K562 (cell line): ENCODE measurements around the gene RECQL5. TPM values are rescaled to one million over a fixed set of nuclear protein-coding genes. Genes with fewer than 3 reads are reported as not detected.
A peak's percentile ranks its signal among the peaks of the same experiment; 100 is the strongest.

Experiments
- ATAC-seq: fragments of 200-7000 bp; cut with Tn5 transposase; 3 replicates; pipeline ENCODE4 v1.9.1; 2020; ENCODE audit warnings: moderate library complexity
- BruUV-seq: library from RNA; stranded (reverse); fragments of 400-500 nt; replicated peaks from 2 replicates; lab custom pipeline; 2021; lab: Mats Ljungman, UMichigan
- CTCF ChIA-PET: fragments of 300-600 bp; formaldehyde crosslinking; extraction: SDS; loops from one replicate; lab custom pipeline; 2021; ENCODE audit warnings: low intra/inter-chr PET ratio; lab: Yijun Ruan, JAX
- POLR2A ChIA-PET: fragments of 300-600, 350-650 bp; sonication (Branson Sonifier 250); formaldehyde crosslinking; extraction: SDS; loops from one replicate; lab custom pipeline; 2021; ENCODE audit warnings: antibody characterized with exemption, inconsistent platforms; lab: Yijun Ruan, JAX
- DNase-seq, 4 experiments: peaks; one replicate each; pipeline versions ENCODE4 v3.0.0 to v3.0.0-alpha.2; 2011 to 2018; ENCODE audit warnings: low spot score in 3 of 4, mixed read lengths in 3 of 4; ENCODE audit errors: extremely low read depth in 1 of 4
- FAIRE-seq: peaks from 2 replicates; lab custom pipeline; 2011; peaks lifted over from hg19 to GRCh38; lab: Jason Lieb, UNC
- H2AFZ ChIP-seq: 2 replicates; pipeline ENCODE4 v1.6.0; 2011; ENCODE audit warnings: low read depth, low read length, control low read depth, inconsistent platforms
- H3K27ac ChIP-seq: fragments of 200-600 bp; 3 replicates; pipeline ENCODE4 v1.8.0; 2011; ENCODE audit warnings: low read depth, mild to moderate bottlenecking, control low read depth, inconsistent platforms, low read length, moderate library complexity, mixed read lengths; ENCODE audit errors: extremely low read depth
- H3K27me3 ChIP-seq, 2 experiments: fragments of 300-600 bp in 1 of 2; 2 replicates in 1 of 2; 3 replicates in 1 of 2; pipeline versions ENCODE4 v1.6.0 to v1.8.0; 2011; ENCODE audit warnings: inconsistent platforms in 2 of 2, low read length in 2 of 2, mild to moderate bottlenecking in 1 of 2, mixed read lengths in 1 of 2, moderate library complexity in 1 of 2; ENCODE audit not compliant: control insufficient read depth in 2 of 2, insufficient read depth in 2 of 2
- H3K36me3 ChIP-seq: fragments of 300-600 bp; 3 replicates; pipeline ENCODE4 v1.8.0; 2011; ENCODE audit warnings: mild to moderate bottlenecking, low read length, inconsistent platforms; ENCODE audit not compliant: control insufficient read depth, insufficient read depth
- H3K4me1 ChIP-seq, 2 experiments: fragments of 200-600 bp in 1 of 2; replicated peaks in 1 of 2; 2 replicates in 1 of 2; 3 replicates in 1 of 2; pipeline versions ENCODE4 v1.5.1 to v1.8.0; 2011; ENCODE audit warnings: inconsistent platforms in 2 of 2, low read length in 2 of 2, mild to moderate bottlenecking in 1 of 2, mixed read lengths in 1 of 2, moderate library complexity in 1 of 2; ENCODE audit not compliant: control insufficient read depth in 2 of 2, insufficient read depth in 2 of 2
- H3K4me2 ChIP-seq: 2 replicates; pipeline ENCODE4 v1.6.1; 2011; ENCODE audit warnings: low read length, control low read depth, inconsistent platforms, mixed read lengths; ENCODE audit not compliant: insufficient read depth
- H3K4me3 ChIP-seq: fragments of 200-600 bp; sonication (generic), shearing (Covaris generic); 2 replicates; pipeline ENCODE4 v1.5.1; 2016; ENCODE audit warnings: control low read depth, inconsistent platforms
- H3K79me2 ChIP-seq: fragments of 200-600 bp; 3 replicates; pipeline ENCODE4 v1.8.0; 2011; ENCODE audit warnings: low read length, inconsistent platforms; ENCODE audit not compliant: control insufficient read depth, insufficient read depth
- H3K9ac ChIP-seq, 2 experiments: 2 replicates each; pipeline versions ENCODE4 v1.6.0 to v1.6.1; 2011; ENCODE audit warnings: low read depth in 2 of 2, low read length in 2 of 2, control low read depth in 1 of 2, inconsistent platforms in 1 of 2, mild to moderate bottlenecking in 1 of 2, mixed read lengths in 1 of 2; ENCODE audit not compliant: insufficient read depth in 1 of 2
- H3K9me1 ChIP-seq: one replicate; pipeline ENCODE4 v1.6.0; 2011; ENCODE audit warnings: inconsistent platforms, mild to moderate bottlenecking, low read length, moderate library complexity; ENCODE audit not compliant: control insufficient read depth, insufficient read depth
- H3K9me3 ChIP-seq: replicated peaks from 2 replicates; pipeline ENCODE4 v1.5.1; 2011; ENCODE audit warnings: low read depth, low read length, inconsistent platforms; ENCODE audit not compliant: control insufficient read depth, insufficient read depth
- H4K20me1 ChIP-seq: replicated peaks from 2 replicates; pipeline ENCODE4 v1.6.1; 2011; ENCODE audit warnings: low read length, inconsistent platforms, mixed read lengths; ENCODE audit not compliant: control insufficient read depth, insufficient read depth
- ARID1B ChIP-seq: fragments of 450-650 bp; IDR thresholded peaks from 2 replicates; pipeline ENCODE4 v1.6.1; 2016; ENCODE audit warnings: antibody characterized with exemption, mild to moderate bottlenecking, inconsistent platforms
- ATF6 ChIP-seq: sonication (generic); formaldehyde crosslinking; IDR thresholded peaks from 2 replicates; pipeline ENCODE4 v1.4.0; 2020; ENCODE audit warnings: mild to moderate bottlenecking, missing genetic modification reagents
- BRD9 ChIP-seq: fragments of 450-650 bp; IDR thresholded peaks from 2 replicates; pipeline ENCODE4 v1.6.1; 2018; ENCODE audit warnings: low read depth; ENCODE audit not compliant: partially characterized antibody
- COPS2 ChIP-seq: fragments of 450-650 bp; conservative IDR thresholded peaks from 2 replicates; pipeline ENCODE4 v1.6.1; 2016; ENCODE audit warnings: mild to moderate bottlenecking, moderate library complexity
- MTA3 ChIP-seq: fragments of 450-650 bp; formaldehyde crosslinking; IDR thresholded peaks from 2 replicates; pipeline ENCODE4 v1.6.1; 2017; ENCODE audit warnings: mild to moderate bottlenecking, borderline replicate concordance
- PKNOX1 ChIP-seq: fragments of 450-650 bp; IDR thresholded peaks from 2 replicates; pipeline ENCODE4 v1.6.1; 2016
- POLR3A ChIP-seq: IDR thresholded peaks from 2 replicates; pipeline ENCODE4 v1.6.1; 2011; ENCODE audit warnings: borderline replicate concordance, mild to moderate bottlenecking, moderate library complexity; ENCODE audit not compliant: insufficient read length, insufficient read depth; ENCODE audit errors: extremely low read depth
- PTRF ChIP-seq: fragments of 450-650 bp; IDR thresholded peaks from 2 replicates; pipeline ENCODE4 v1.6.1; 2016; ENCODE audit warnings: mild to moderate bottlenecking, missing genetic modification characterization, missing compliant biosample characterization
- PTTG1 ChIP-seq: fragments of 450-650 bp; IDR thresholded peaks from 2 replicates; pipeline ENCODE4 v1.6.1; 2016; ENCODE audit warnings: low read depth, mild to moderate bottlenecking, missing genetic modification characterization, missing compliant biosample characterization
- RREB1 ChIP-seq: fragments of 250-450 bp; sonication (Bioruptor Pico); IDR thresholded peaks from 2 replicates; pipeline ENCODE4 v1.4.0; 2020
- SRSF1 ChIP-seq: fragments of 200-400 bp; formaldehyde crosslinking; IDR thresholded peaks from 2 replicates; pipeline ENCODE4 v1.6.1; 2017; ENCODE audit warnings: mild to moderate bottlenecking, low read depth, low read length, moderate library complexity
- ZNF41 ChIP-seq: fragments of 250-450 bp; sonication (Bioruptor Pico); conservative IDR thresholded peaks from 2 replicates; pipeline ENCODE4 v1.4.0; 2020; ENCODE audit warnings: mild to moderate bottlenecking
- ZNF644 ChIP-seq: fragments of 200-800 bp; sonication (Bioruptor generic); IDR thresholded peaks from 2 replicates; pipeline ENCODE4 v1.6.1; 2016; ENCODE audit warnings: low read depth, missing genetic modification characterization, missing compliant biosample characterization
- WGBS: fragments of 100-300 bp; shearing (Covaris generic); methylation state at CpG from one replicate; pipeline ENCODE4 v1.1.6; 2016; ENCODE audit warnings: low coverage, mixed read lengths; ENCODE audit not compliant: insufficient coverage; ENCODE audit errors: missing lambda C conversion rate; 5-methylcytosine and 5-hydroxymethylcytosine counted together
- in situ Hi-C: fragments of 300-500 bp; cut with MboI; formaldehyde crosslinking; loops from 4 replicates; pipeline ENCODE4 v1.15.0; 2018; ENCODE audit warnings: inconsistent platforms, mixed read lengths
- intact Hi-C: fragments of 100-400 bp; cut with micrococcal nuclease; formaldehyde crosslinking; loops from 2 replicates; pipeline ENCODE4 v1.14.2; 2022
- polyA plus RNA-seq, 8 experiments: library from polyadenylated mRNA; depleted of rRNA in 4 of 8; stranded (reverse) in 5 of 8; unstranded in 3 of 8; fragments of >200 nt; fragmentation: Nextera tagmentation in 2 of 8; fragmentation: Illumina TruSeq in 1 of 8; extraction: Ambion mirVana in 2 of 8; extraction: Trizol in 1 of 8; gene quantifications; 2 replicates each; pipeline versions ENCODE4 v1.2.1 to v1.2.3, GENCODE V29; 2011 to 2014; ENCODE audit warnings: inconsistent platforms in 1 of 8, missing spikeins in 1 of 8
- total RNA-seq, 7 experiments: library from RNA; depleted of rRNA in 6 of 7; stranded (reverse); fragments of >200 nt in 6 of 7; fragmentation: Illumina TruSeq in 2 of 7; extraction: Trizol in 2 of 7; gene quantifications; 2 replicates each; pipeline versions ENCODE4 v1.2.1 to v1.2.3, GENCODE V29; 2011 to 2021; ENCODE audit warnings: low replicate concordance in 1 of 7

Gene RECQL5
- total and polyA plus RNA-seq, 9 of the 15 experiments (the other 6 are each of a cell fraction or from before 2014, with no cell fraction given), result 4.1 to 34.8 (median 16.4) TPM

GRCh38 chr17:75637551-75637950 is 29.4 kb downstream of the RECQL5 start (continued):
- TF ChIP-seq RREB1 (CRISPR knock-in tag), result no peak
- TF ChIP-seq COPS2, result no peak

GRCh38 chr17:75637143-75637538 is 29.8 kb downstream of the RECQL5 start:
- in situ Hi-C loops, result no loop called here
- TF ChIP-seq MTA3 (no peak), PTTG1 (tag) (no peak), SRSF1 (no peak), POLR3A (no peak), BRD9 (no peak), ARID1B (no peak), ATF6 (CRISPR knock-in tag) (no peak), PTRF (tag) (no peak), ZNF41 (CRISPR knock-in tag) (no peak), ZNF644 (tag) (no peak), PKNOX1 (no peak)

More at GRCh38 chr17:75637143-75637538, 29.8 kb downstream of the RECQL5 start:
- Histone ChIP-seq H3K4me2 (no peak overlapping the region), H3K79me2 (no peaks in the 10 kb centered on the region), H3K9ac (peak overlapping the region in 1 of 2 experiments; percentile 19; a peak in 1 of 4 replicates), H3K4me3 (no peak overlapping the region), H4K20me1 (0 out of 2 replicates have a peak, but pooled peaks cover 13% of the 10 kb centered on the region), H3K27ac (no peak overlapping the region), H3K27me3 (no peaks in the 10 kb centered on the region), H3K9me1 (no peaks in the 10 kb centered on the region), H3K4me1 (peaks cover 18 to 54% of the 10 kb centered on the region in 2 experiments), H2AFZ (no peak overlapping the region), H3K9me3 (no peaks in the 10 kb centered on the region), H3K36me3 (peaks cover 3% of the 10 kb centered on the region; the same call in 1 of the 3 replicates)
- CTCF ChIA-PET, result no interaction called here
- no peak for ATAC-seq
- 80% methylated on average over 13 of the region's 13 CpGs for WGBS
- BruUV-seq, result no TSS peak
- intact Hi-C loops, result no loop called here
- FAIRE-seq, result no peak
- POLR2A ChIA-PET, result interaction anchor here (1.4 to 1.9 kb wide), 2 partner anchors 8 to 13 kb away, joined by 3 to 8 read pairs; no protein-coding TSS in a partner anchor
- no peak for DNase-seq
